LHCN-M2 (cell line): ENCODE results near the gene PTHLH. TPM values are rescaled to one million over a fixed set of nuclear protein-coding genes. Genes with fewer than 3 reads are reported as not detected.

Source experiments
- DNase-seq: peaks from one replicate; pipeline ENCODE4 v3.0.0-alpha.2; 2012; ENCODE audit warnings: low read depth
- total RNA-seq: library from RNA; depleted of rRNA; stranded (reverse); fragments of >200 nt; gene quantifications from 2 replicates; pipeline ENCODE4 v1.2.3, GENCODE V29; 2014

The PTHLH gene
- total RNA-seq, 1 experiment from 2014 or later, result 0.63 TPM

GRCh38 chr12:27974735-27975221 lies 2.2 kb upstream of the PTHLH start:
- DNase-seq, result no peak

GRCh38 chr12:27973487-27973890 lies 956 bp upstream of the PTHLH start:
- DNase-seq, result no peak

GRCh38 chr12:27971606-27972005 lies 927 bp downstream of the PTHLH start:
- no peak for DNase-seq

GRCh38 chr12:27971121-27971489 lies 1.4 kb downstream of the PTHLH start:
- no peak for DNase-seq

- DNase-seq, result no peak
Measured at GRCh38 chr12:27970401-27971120, 2.0 kb downstream of the PTHLH start.

GRCh38 chr12:27969624-27970400 lies 2.7 kb downstream of the PTHLH start:
- peak; percentile 37 for DNase-seq

- DNase-seq, result no peak
Measured at GRCh38 chr12:27968972-27969623, 3.4 kb downstream of the PTHLH start.

GRCh38 chr12:27967551-27968054 lies 4.9 kb downstream of the PTHLH start:
- peak; percentile 70 for DNase-seq

GRCh38 chr12:27966870-27967269 lies 5.7 kb downstream of the PTHLH start:
- DNase-seq, result peak; percentile 95

- peak; percentile 77 for DNase-seq
Measured at GRCh38 chr12:27965966-27966365, 6.6 kb downstream of the PTHLH start.

GRCh38 chr12:27965411-27965810 lies 7.1 kb downstream of the PTHLH start:
- DNase-seq, result peak; percentile 48

GRCh38 chr12:27964123-27964522 lies 8.4 kb downstream of the PTHLH start:
- DNase-seq, result no peak

GRCh38 chr12:27960821-27961220 lies 11.7 kb downstream of the PTHLH start:
- no peak for DNase-seq

GRCh38 chr12:27958675-27959074 lies 13.9 kb downstream of the PTHLH start:
- no peak for DNase-seq

GRCh38 chr12:27957366-27957765 lies 15.2 kb downstream of the PTHLH start:
- no peak for DNase-seq

- no peak for DNase-seq
Measured at GRCh38 chr12:27953817-27954216, 18.7 kb downstream of the PTHLH start.

GRCh38 chr12:27953348-27953747 lies 19.2 kb downstream of the PTHLH start:
- DNase-seq, result no peak

- no peak for DNase-seq
Measured at GRCh38 chr12:27952510-27952909, 20.0 kb downstream of the PTHLH start.

GRCh38 chr12:27951898-27952297 lies 20.6 kb downstream of the PTHLH start:
- no peak for DNase-seq

- DNase-seq, result peak; percentile 26
Measured at GRCh38 chr12:27946421-27946820, 26.1 kb downstream of the PTHLH start.

- DNase-seq, result peak; percentile 68
Measured at GRCh38 chr12:27940756-27941402, 31.7 kb downstream of the PTHLH start.

GRCh38 chr12:27940245-27940644 lies 32.3 kb downstream of the PTHLH start:
- no peak for DNase-seq
